H9 (cell line): Measurements from ENCODE around the gene NEDD4. TPM values are rescaled to one million over a fixed set of nuclear protein-coding genes. Genes with fewer than 3 reads are reported as not detected.

ENCODE experiments used
- DNase-seq: peaks from one replicate; pipeline ENCODE4 v3.0.0-alpha.2; 2017
- H2AFZ ChIP-seq: one replicate; pipeline ENCODE4 v1.6.1; 2013; ENCODE audit warnings: mild to moderate bottlenecking, low read length, control low read depth, moderate library complexity
- H2AK5ac ChIP-seq: 2 replicates; pipeline ENCODE4 v1.6.1; 2013; ENCODE audit warnings: low read length, control low read depth, mixed read lengths; ENCODE audit not compliant: insufficient read length
- H2BK120ac ChIP-seq: one replicate; pipeline ENCODE4 v1.6.1; 2013; ENCODE audit warnings: low read depth, mild to moderate bottlenecking, low read length, control low read depth, inconsistent platforms; ENCODE audit not compliant: poor library complexity, severe bottlenecking
- H2BK12ac ChIP-seq: 2 replicates; pipeline ENCODE4 v1.6.1; 2013; ENCODE audit warnings: low read length, control low read depth, mixed read lengths, low read depth; ENCODE audit not compliant: insufficient read length
- H2BK15ac ChIP-seq: 2 replicates; pipeline ENCODE4 v1.6.1; 2013; ENCODE audit warnings: low read depth, low read length, control low read depth
- H2BK20ac ChIP-seq: one replicate; pipeline ENCODE4 v1.6.1; 2013; ENCODE audit warnings: low read depth, mild to moderate bottlenecking, low read length, control low read depth, inconsistent platforms; ENCODE audit not compliant: poor library complexity, severe bottlenecking
- H2BK5ac ChIP-seq: 2 replicates; pipeline ENCODE4 v1.6.1; 2013; ENCODE audit warnings: low read length, control low read depth, mixed read lengths; ENCODE audit not compliant: insufficient read length
- H3K14ac ChIP-seq: 2 replicates; pipeline ENCODE4 v1.6.1; 2013; ENCODE audit warnings: low read length, control low read depth; ENCODE audit not compliant: insufficient read depth
- H3K18ac ChIP-seq: 2 replicates; pipeline ENCODE4 v1.6.1; 2013; ENCODE audit warnings: low read depth, mild to moderate bottlenecking, mixed read lengths, low read length, control low read depth; ENCODE audit not compliant: insufficient read length
- H3K23ac ChIP-seq: 2 replicates; pipeline ENCODE4 v1.6.1; 2013; ENCODE audit warnings: low read length, control low read depth, mixed read lengths, low read depth; ENCODE audit not compliant: insufficient read length
- H3K23me2 ChIP-seq: 2 replicates; pipeline ENCODE4 v1.6.1; 2013; ENCODE audit warnings: low read depth, mild to moderate bottlenecking, mixed read lengths, low read length, control low read depth; ENCODE audit not compliant: insufficient read length, poor library complexity, severe bottlenecking
- H3K27ac ChIP-seq: 2 replicates; pipeline ENCODE4 v1.5.1; 2013; ENCODE audit warnings: low read length, control low read depth, mixed read lengths, low read depth; ENCODE audit not compliant: insufficient read length
- H3K27me3 ChIP-seq: 2 replicates; pipeline ENCODE4 v1.6.1; 2013; ENCODE audit warnings: low read length, control low read depth, inconsistent platforms; ENCODE audit not compliant: insufficient read depth
- H3K4ac ChIP-seq: 2 replicates; pipeline ENCODE4 v1.6.1; 2013; ENCODE audit warnings: low read depth, mild to moderate bottlenecking, control low read depth, inconsistent platforms, low read length, moderate library complexity
- H3K4me1 ChIP-seq: 2 replicates; pipeline ENCODE4 v1.6.1; 2013; ENCODE audit warnings: low read length, control low read depth, inconsistent platforms; ENCODE audit not compliant: insufficient read depth
- H3K4me2 ChIP-seq: 2 replicates; pipeline ENCODE4 v1.6.1; 2013; ENCODE audit warnings: low read length, control low read depth, mixed read lengths; ENCODE audit not compliant: insufficient read length, insufficient read depth
- H3K56ac ChIP-seq: 2 replicates; pipeline ENCODE4 v1.6.1; 2013; ENCODE audit warnings: low read depth, mild to moderate bottlenecking, mixed read lengths, low read length, control low read depth; ENCODE audit not compliant: insufficient read length
- H3K79me1 ChIP-seq: 2 replicates; pipeline ENCODE4 v1.6.1; 2013; ENCODE audit warnings: low read depth, mild to moderate bottlenecking, moderate library complexity, low read length, control low read depth, inconsistent platforms; ENCODE audit not compliant: insufficient read depth, poor library complexity, severe bottlenecking
- H3K79me2 ChIP-seq: 2 replicates; pipeline ENCODE4 v1.6.1; 2013; ENCODE audit warnings: low read length, control low read depth, inconsistent platforms; ENCODE audit not compliant: insufficient read depth
- H3K9ac ChIP-seq: 2 replicates; pipeline ENCODE4 v1.6.1; 2013; ENCODE audit warnings: low read length, control low read depth, mixed read lengths; ENCODE audit not compliant: insufficient read length; ENCODE audit errors: extremely low read depth
- H3K9me3 ChIP-seq: one replicate; pipeline ENCODE4 v1.6.1; 2013; ENCODE audit warnings: low read depth, low read length, inconsistent platforms; ENCODE audit not compliant: control insufficient read depth
- H3T11ph ChIP-seq: one replicate; pipeline ENCODE4 v1.6.1; 2013; ENCODE audit warnings: mild to moderate bottlenecking, low read length, control low read depth, inconsistent platforms
- H4K20me1 ChIP-seq: one replicate; pipeline ENCODE4 v1.6.1; 2013; ENCODE audit not compliant: control insufficient read depth, insufficient read length, insufficient read depth
- H4K5ac ChIP-seq: 2 replicates; pipeline ENCODE4 v1.6.1; 2013; ENCODE audit warnings: low read depth, mild to moderate bottlenecking, mixed read lengths, low read length, control low read depth; ENCODE audit not compliant: insufficient read length
- H4K8ac ChIP-seq: replicated peaks from 2 replicates; pipeline ENCODE4 v1.6.1; 2013; ENCODE audit warnings: low read length, control low read depth, mixed read lengths, low read depth; ENCODE audit not compliant: insufficient read length
- H4K91ac ChIP-seq: 2 replicates; pipeline ENCODE4 v1.6.1; 2013; ENCODE audit warnings: low read depth, mild to moderate bottlenecking, moderate library complexity, mixed read lengths, low read length, control low read depth; ENCODE audit not compliant: insufficient read length
- H3K27ac Mint-ChIP-seq, 3 experiments: 2 replicates in 2 of 3; 3 replicates in 1 of 3; pipeline ENCODE4 v1.8.0; 2020 to 2021; ENCODE audit warnings: mixed read lengths in 3 of 3, mild to moderate bottlenecking in 1 of 3, moderate library complexity in 1 of 3
- H3K27me3 Mint-ChIP-seq: 2 replicates; pipeline ENCODE4 v1.8.0; 2021; ENCODE audit warnings: low read depth, mild to moderate bottlenecking, moderate library complexity, mixed read lengths
- H3K36me3 Mint-ChIP-seq, 3 experiments: 2 replicates in 2 of 3; 3 replicates in 1 of 3; pipeline ENCODE4 v1.8.0; 2020 to 2021; ENCODE audit warnings: low read depth in 3 of 3, mixed read lengths in 3 of 3; ENCODE audit not compliant: insufficient read depth in 1 of 3
- H3K4me1 Mint-ChIP-seq, 2 experiments: 2 replicates each; pipeline ENCODE4 v1.8.0; 2020; ENCODE audit warnings: mixed read lengths in 2 of 2
- H3K4me3 Mint-ChIP-seq, 2 experiments: 2 replicates in 1 of 2; 3 replicates in 1 of 2; pipeline ENCODE4 v1.8.0; 2020 to 2021; ENCODE audit warnings: mild to moderate bottlenecking in 2 of 2, mixed read lengths in 2 of 2, moderate library complexity in 1 of 2
- H3K9me3 Mint-ChIP-seq, 2 experiments: 2 replicates in 1 of 2; 3 replicates in 1 of 2; pipeline ENCODE4 v1.8.0; 2020; ENCODE audit warnings: mild to moderate bottlenecking in 2 of 2, mixed read lengths in 2 of 2, moderate library complexity in 1 of 2
- CTCF ChIP-seq: fragments of 200-600 bp; sonication (generic); conservative IDR thresholded peaks from 3 replicates; pipeline ENCODE4 v1.8.0; 2021; ENCODE audit warnings: antibody characterized with exemption, mild to moderate bottlenecking
- WGBS: extraction: QIAGEN DNeasy Blood & Tissue Kit; methylation state at CpG from one replicate; pipeline ENCODE4 v1.1.7; 2013; ENCODE audit warnings: missing lambda C conversion rate, low lambda C conversion rate, mixed read lengths; ENCODE audit not compliant: insufficient read length; ENCODE audit errors: extremely low coverage; 5-methylcytosine and 5-hydroxymethylcytosine counted together
- total RNA-seq: library from RNA; stranded (reverse); gene quantifications from 2 replicates; pipeline ENCODE4 v1.2.1, GENCODE V29; 2021

The NEDD4 gene
- total RNA-seq, 1 experiment from 2014 or later = 9.6 TPM

GRCh38 chr15:56001471-56002078 lies 8.2 kb upstream of the NEDD4 start:
- Mint-ChIP-seq H3K36me3 (no peaks in the 10 kb centered on the region; a peak in 1 of 7 replicates), H3K4me3 (no peak overlapping the region), H3K9me3 (no peaks in the 10 kb centered on the region), H3K27ac (no peak overlapping the region), H3K27me3 (peaks cover 14% of the 10 kb centered on the region), H3K4me1 (peaks cover 0 to 5% of the 10 kb centered on the region in 2 experiments; a peak in 2 of 4 replicates)
- Histone ChIP-seq H3K23me2 (no peaks in the 10 kb centered on the region), H3K79me1 (no peaks in the 10 kb centered on the region), H2BK20ac (no peak overlapping the region), H3K79me2 (no peaks in the 10 kb centered on the region), H2BK120ac (no peak overlapping the region), H3K9me3 (no peaks in the 10 kb centered on the region), H4K5ac (no peak overlapping the region), H3T11ph (no peak overlapping the region), H3K4me2 (no peak overlapping the region), H3K18ac (no peak overlapping the region), H3K4me1 (no peaks in the 10 kb centered on the region), H3K27ac (no peak overlapping the region), H3K23ac (no peak overlapping the region), H3K27me3 (no peaks in the 10 kb centered on the region), H2AK5ac (no peak overlapping the region), H2AFZ (no peak overlapping the region), H3K9ac (no peak overlapping the region), H2BK5ac (no peak overlapping the region), H3K4ac (no peak overlapping the region), H3K14ac (no peak overlapping the region), H2BK15ac (no peak overlapping the region), H3K56ac (no peak overlapping the region), H4K8ac (no peak overlapping the region), H4K91ac (no peak overlapping the region), H4K20me1 (no peaks in the 10 kb centered on the region), H2BK12ac (no peak overlapping the region)
- no peak for TF ChIP-seq CTCF
- DNase-seq = no peak
- no CpG with 5 or more reads among the region's 3 CpGs for WGBS
